Upper lobe of right lung (tissue), 1 donor: ENCODE measurements around the gene FKBP8. TPM values are rescaled to one million over a fixed set of nuclear protein-coding genes. Genes with fewer than 3 reads are reported as not detected.

Experiments used
- ATAC-seq: fragments of 200-7000 bp; cut with Tn5 transposase; one replicate; pipeline ENCODE4 v1.9.1; 2020; ENCODE audit warnings: mild to moderate bottlenecking, moderate library complexity
- DNase-seq: peaks from one replicate; pipeline ENCODE4 v3.0.0-alpha.2; 2020
- H3K27ac ChIP-seq: fragments of 200-600 bp; one replicate; pipeline ENCODE4 v1.8.0; 2022
- H3K27me3 ChIP-seq: fragments of 200-600 bp; one replicate; pipeline ENCODE4 v1.8.0; 2022; ENCODE audit warnings: mild to moderate bottlenecking
- H3K36me3 ChIP-seq: fragments of 200-600 bp; one replicate; pipeline ENCODE4 v1.8.0; 2022
- H3K4me1 ChIP-seq: fragments of 200-600 bp; one replicate; pipeline ENCODE4 v1.8.0; 2022
- H3K4me3 ChIP-seq: fragments of 200-600 bp; one replicate; pipeline ENCODE4 v1.8.0; 2022; ENCODE audit warnings: mild to moderate bottlenecking
- H3K9me3 ChIP-seq: fragments of 200-600 bp; one replicate; pipeline ENCODE4 v1.8.0; 2022
- CTCF ChIP-seq: fragments of 200-600 bp; IDR thresholded peaks from one replicate; pipeline ENCODE4 v1.8.0; 2022; ENCODE audit warnings: antibody characterized with exemption
- intact Hi-C: fragments of 100-400 bp; cut with DNase I; formaldehyde crosslinking; loops from one replicate; pipeline ENCODE4 v1.11.0; 2022
- total RNA-seq: library from RNA; stranded (reverse); fragmentation: NEBNext Ultra II Directional; extraction: Animal tissue kit (Norgen Biotek cat#: 25700); gene quantifications from one replicate; pipeline ENCODE4 v1.2.1, GENCODE V29; 2021
- donor health status: DM: no; HTN: yes; CAD: no; lungs with severe emphysema.

Gene FKBP8
- total RNA-seq, 1 donor from 2014 or later, result 201 TPM

- H3K36me3 ChIP-seq, result no peaks in the 10 kb centered on the region
- no peak overlapping the region for H3K27ac ChIP-seq
- no peak overlapping the region for H3K4me3 ChIP-seq
- H3K9me3 ChIP-seq, result no peaks in the 10 kb centered on the region
- TF ChIP-seq CTCF, result no peak
- DNase-seq (no peak), ATAC-seq (no peak)
- no peaks in the 10 kb centered on the region for H3K27me3 ChIP-seq
- intact Hi-C loops, result no loop called here
- peaks cover 55% of the 10 kb centered on the region for H3K4me1 ChIP-seq
These were observed 25.8 kb downstream of the FKBP8 start for GRCh38 chr19:18517606-18518005.

- Histone ChIP-seq H3K4me3 (no peak overlapping the region), H3K27me3 (no peaks in the 10 kb centered on the region), H3K27ac (peak overlapping the region; percentile 17), H3K36me3 (no peaks in the 10 kb centered on the region), H3K9me3 (no peaks in the 10 kb centered on the region), H3K4me1 (peaks cover 55% of the 10 kb centered on the region)
- DNase-seq (no peak), ATAC-seq (no peak)
- no peak for TF ChIP-seq CTCF
- intact Hi-C loops, result no loop called here
These were observed 27.4 kb downstream of the FKBP8 start for GRCh38 chr19:18515959-18516358.

DNA sequence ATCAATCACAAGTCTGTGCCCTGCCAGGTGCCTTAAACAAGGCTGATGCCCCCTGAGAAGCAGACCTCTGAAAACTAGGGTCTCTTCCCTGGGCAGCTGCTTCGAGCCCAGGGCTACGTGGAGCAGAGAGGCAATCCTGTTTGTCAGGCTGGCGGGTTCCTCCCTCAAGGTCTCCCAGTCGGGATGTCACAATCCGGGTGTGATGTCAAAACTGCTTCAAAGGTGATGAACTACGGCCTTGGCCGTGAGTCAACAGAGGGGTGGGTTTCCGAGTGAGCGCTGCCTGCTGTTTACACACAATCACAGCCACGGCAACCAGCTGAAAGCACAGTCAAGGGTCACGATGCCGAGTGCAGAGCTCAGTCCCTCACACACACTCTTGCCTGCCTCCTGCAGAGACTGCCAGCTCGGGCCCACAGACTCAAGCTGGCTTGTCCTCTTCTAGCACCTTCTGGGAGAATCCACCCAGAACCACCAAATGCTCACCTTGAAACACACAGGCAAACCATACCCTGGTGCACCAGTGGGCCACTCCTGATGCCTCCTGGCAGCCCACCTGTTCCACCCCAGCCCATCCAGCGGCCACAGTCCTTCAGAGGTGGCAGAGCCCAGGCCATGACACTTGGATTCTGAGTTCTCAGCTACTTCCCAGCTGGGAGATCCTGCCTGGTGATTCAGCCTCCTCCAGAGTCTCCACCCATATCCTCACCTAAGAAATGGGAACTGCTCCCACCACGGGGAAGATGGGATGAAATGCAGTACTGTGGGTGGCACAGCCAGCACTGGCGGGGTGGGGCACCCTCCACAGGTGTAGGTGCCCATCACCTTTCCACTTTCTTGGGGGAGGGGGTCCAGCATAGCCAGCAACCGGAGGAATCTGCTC is 28.3 kb downstream of the FKBP8 start:
- peak; percentile 81 for ATAC-seq
- Histone ChIP-seq H3K4me1 (peaks cover 54% of the 10 kb centered on the region), H3K4me3 (no peak overlapping the region)

DNA sequence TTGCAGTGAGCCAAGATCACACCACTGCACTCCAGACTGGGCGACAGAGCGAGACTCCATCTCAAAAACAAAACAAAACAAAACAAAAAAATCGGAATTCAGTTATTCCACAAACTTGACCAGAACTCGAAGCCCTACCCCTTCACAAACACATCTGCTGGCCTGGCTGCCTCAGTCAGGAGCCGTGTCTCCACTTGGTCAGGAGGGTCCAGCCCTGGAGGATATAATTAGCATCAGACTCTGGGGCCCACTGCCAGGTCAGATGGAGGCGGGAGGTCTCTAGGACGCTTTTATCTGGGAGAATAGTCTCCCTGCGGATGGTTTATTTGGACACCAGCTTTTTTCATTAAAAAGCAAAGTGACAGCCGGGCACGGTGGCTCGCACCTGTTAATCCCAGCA is 29.5 kb downstream of the FKBP8 start:
- Histone ChIP-seq H3K4me3 (no peak overlapping the region), H3K9me3 (no peaks in the 10 kb centered on the region), H3K36me3 (no peaks in the 10 kb centered on the region), H3K4me1 (peaks cover 48% of the 10 kb centered on the region), H3K27me3 (no peaks in the 10 kb centered on the region), H3K27ac (peak overlapping the region; percentile 6)
- intact Hi-C loops, result no loop called here
- DNase-seq (no peak), ATAC-seq (no peak)
- TF ChIP-seq CTCF, result no peak

More for the DNA sequence above, 28.3 kb downstream of the FKBP8 start:
- intact Hi-C loops, result no loop called here
- Histone ChIP-seq H3K27me3 (no peaks in the 10 kb centered on the region), H3K9me3 (no peaks in the 10 kb centered on the region), H3K36me3 (no peaks in the 10 kb centered on the region), H3K27ac (peak overlapping the region; percentile 77)
- peak; percentile 81 for DNase-seq
- no peak for TF ChIP-seq CTCF

GRCh38 chr19:18510216-18510615 is 33.2 kb downstream of the FKBP8 start:
- Histone ChIP-seq H3K27me3 (no peaks in the 10 kb centered on the region), H3K4me3 (no peak overlapping the region), H3K4me1 (peaks cover 61% of the 10 kb centered on the region), H3K9me3 (no peaks in the 10 kb centered on the region), H3K36me3 (no peaks in the 10 kb centered on the region), H3K27ac (no peak overlapping the region)
- DNase-seq (no peak), ATAC-seq (no peak)
- no peak for TF ChIP-seq CTCF
- intact Hi-C loops, result no loop called here
